GM19452 (cell line): Measurements from ENCODE around the gene PPP2R5A.

Source experiments
- ATAC-seq: cut with Tn5 transposase; IDR thresholded peaks from one replicate; pipeline ENCODE4 v1.9.1; 2021; ENCODE audit not compliant: unreplicated experiment

Gene PPP2R5A

DNA sequence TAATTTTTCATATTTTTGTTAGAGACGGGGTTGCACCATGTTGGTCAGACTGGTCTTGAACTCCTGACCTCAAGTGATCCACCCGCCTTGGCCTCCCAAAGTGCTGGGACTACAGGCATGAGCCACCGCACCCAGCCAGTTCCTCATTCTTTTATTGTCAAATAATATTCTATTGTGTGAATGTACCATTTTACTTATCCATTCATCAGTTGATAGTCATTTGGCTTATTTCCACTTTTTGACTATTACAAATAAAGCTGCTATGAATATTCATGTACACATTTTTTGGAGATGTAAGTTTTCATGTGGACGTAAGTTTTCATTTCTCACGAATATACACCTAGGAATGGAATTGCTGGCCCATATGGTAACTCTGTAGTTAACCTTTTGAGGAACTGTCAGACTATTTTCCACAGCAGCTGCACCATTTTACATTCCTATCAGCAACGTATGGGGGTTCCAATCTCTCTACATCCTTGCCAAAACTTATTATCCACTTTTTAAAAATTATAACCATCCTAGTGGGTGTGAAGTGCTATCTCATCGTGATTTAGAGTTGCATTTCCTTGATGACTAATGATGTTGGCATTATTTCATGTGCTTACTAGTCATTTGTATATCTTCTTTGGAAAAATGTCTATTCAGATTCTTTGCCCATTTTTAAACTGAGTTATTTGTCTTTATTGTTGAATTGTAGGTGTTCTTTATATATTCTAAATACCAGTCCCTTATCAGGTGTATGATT is 116.8 kb downstream of the PPP2R5A start:
- no peak for ATAC-seq

DNA sequence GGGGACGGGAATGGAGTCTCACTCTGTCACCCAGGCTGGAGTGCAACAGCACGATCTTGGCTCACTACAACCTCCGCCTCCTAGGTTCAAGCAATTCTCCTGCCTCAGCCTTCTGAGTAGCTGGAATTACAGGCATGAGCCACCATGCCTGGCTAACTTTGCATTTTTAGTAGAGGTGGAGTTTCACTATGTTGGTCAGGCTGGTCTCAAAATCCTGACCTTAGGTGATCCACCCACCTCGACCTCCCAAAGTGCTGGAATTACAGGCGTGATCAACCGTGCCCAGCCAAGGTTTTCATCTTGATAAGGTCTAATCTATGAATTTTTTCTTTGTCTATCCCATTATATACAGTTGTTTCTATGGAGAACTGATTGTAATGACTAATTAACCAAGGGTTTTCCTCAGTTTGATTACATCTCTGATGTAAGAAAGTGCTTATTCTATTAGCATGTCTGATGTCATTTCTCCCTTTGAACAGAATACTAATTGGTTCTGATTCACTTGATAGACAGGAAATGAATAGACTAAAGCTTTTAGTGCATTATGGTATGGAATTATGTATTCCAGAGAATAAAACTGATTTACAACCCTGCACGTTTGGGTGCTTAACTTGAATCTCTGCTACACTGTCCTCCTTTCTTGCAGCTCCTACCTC is 117.6 kb downstream of the PPP2R5A start:
- ATAC-seq, result no peak

DNA sequence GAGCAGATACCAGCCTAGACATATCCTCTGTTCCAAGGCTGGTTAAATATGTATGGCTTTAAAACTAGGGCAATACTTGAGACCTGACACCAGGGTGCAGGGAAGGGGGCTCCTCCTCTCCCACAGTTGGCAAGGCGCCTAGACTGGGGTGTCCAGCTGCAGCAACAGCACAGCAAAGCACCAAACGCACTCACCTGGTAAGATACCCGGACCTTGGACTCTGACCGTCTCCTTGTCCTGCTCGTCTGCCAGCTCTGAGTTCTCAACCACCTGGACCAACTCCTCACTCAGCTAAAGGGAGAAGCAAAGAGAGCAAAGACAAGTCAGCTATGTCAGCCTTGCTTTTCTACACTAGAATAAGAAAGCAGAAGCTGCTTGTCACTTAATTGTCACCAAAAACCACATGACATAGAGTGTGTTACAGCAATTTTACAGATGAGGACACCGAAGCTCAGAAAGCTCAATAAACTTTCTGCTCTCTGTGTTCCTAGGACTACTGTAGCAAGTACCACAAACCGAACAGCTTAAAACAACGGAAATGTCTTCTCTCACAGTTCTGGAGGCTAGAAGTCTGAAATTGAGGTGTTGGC is 125.1 kb downstream of the PPP2R5A start:
- no peak for ATAC-seq
